Activated CD8-positive, alpha-beta memory T cell treated with anti-CD3 and anti-CD28 coated beads for 1 hour (primary cell): ENCODE data around the gene C5orf22.
"Not testable (repeated sequence)": the region's sequence is repeated elsewhere in the genome, so short reads cannot be mapped to it uniquely, and the experiment has no call there.

ENCODE experiments used
- DNase-seq, 2 donors: peaks; one replicate each; pipeline ENCODE4 v3.0.0-alpha.2; 2020; ENCODE audit warnings: low read depth in 1 of 2; ENCODE audit errors: extremely low read depth in 1 of 2

Gene C5orf22

DNA sequence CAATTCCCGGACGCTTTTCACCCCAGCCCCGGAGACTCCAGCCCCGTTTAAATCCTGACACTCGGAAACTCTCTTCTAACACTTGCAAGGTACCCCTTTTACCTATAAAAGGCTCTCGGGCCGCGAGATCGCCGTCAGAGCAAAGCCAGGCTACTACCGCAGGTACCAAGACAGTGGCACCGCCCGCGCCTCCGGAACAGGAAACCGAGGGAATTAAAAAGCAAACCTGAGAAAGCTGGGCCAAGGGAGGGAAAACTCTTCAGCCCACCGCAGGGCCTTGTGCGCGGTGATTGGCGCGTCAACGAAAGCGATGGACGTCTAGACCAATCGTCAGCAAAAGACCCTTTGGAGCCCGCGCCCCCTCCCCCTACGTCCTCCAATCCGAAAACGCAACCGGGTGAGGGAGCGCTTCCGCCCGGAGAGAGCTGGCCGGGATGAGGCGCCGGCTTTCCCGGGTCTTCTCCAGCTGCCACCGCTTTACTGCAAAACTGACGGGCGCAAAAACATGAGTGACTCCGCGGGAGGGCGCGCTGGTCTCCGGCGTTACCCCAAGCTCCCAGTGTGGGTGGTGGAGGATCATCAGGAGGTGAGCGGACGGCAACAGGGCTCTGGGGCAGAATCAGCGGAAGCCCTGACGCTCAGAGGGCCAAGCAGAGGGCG lies at the start of gene C5orf22, which contains the start of gene DROSHA:
TSS of gene C5orf22 (plus strand) at position 414 of the 660 bp plus-strand sequence. CDS start at position 506, 92 bp downstream.
TSS of gene DROSHA (minus strand) at position 206 of the 660 bp plus-strand sequence. CDS start 3,034 bp downstream, outside the sequence.
- peak; percentile 81 to 82 for DNase-seq

DNA sequence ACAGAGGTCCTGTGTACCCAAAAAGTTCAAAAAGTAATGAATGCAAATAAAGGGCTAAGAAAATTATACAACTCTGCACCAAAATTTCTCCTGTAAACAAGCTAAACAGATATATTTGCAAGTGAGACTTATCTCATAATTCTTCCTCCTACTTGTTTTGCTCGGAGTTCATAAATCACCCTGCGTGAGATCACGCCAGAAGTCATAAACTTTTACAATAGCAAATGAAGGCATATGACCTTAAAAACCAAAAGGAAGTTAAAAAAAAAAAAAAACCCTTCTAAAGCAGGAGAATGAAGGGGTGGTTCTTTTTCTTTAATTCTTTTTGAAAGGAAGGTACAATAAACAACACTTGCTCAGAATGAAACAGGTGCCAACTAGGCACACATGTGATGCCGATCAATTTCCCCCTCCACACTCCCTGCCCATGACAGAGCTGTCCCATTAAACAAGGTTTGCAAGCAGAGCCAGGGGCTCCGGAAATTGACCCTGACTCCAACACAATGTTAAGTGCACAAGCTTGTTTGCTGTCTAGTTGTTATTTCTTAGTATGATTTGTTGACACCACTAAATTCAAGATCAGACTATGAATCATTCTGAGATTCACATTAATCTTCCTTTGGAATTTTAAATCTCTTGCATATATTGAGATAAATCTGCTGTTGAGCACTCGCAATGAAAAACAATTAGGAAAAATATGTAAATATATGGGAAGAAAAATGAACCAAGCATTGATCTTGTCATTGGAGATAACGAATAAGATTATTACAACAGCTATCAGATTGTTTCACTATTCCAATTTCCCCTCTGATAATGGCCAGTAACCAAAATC lies 46.5 kb upstream of the C5orf22 start:
- DNase-seq: no peak

DNA sequence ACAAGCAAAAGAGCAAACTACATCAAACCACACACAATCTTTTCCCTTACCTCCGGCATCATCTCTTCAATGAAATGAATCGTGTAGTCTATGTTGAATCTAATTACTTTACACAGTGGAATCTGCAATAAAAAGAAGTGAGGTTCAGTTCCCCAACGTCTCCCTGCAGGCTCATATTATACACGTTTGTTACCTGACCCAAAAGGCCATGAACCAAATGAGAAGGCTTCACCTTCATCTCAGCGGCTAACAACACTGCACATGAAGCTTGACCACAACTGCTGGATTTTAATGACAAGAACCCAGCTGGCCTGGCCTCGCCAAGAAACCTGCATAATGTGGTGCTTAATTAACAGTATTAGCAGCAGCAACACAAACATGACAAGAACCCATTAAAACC lies 45.7 kb upstream of the C5orf22 start:
- DNase-seq: no peak

DNA sequence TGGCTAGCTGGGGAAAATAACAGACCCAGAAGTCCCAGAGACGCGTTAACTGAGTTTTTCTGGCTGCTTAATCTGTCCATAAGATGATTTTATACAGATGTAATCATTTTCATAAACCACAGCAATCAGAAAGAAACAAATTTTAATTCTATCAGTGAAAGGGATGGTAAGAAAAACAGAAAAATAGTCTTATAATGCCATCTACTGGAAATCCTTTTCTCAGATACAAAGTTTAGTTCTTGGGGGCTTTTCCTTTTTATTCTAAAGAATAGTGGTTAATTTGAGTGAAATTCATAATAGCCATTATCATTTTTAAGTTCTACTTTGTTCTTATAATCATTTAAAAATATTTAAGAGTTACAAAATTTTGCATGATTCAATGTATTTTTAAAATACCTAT lies 44.6 kb upstream of the C5orf22 start:
- no peak for DNase-seq

DNA sequence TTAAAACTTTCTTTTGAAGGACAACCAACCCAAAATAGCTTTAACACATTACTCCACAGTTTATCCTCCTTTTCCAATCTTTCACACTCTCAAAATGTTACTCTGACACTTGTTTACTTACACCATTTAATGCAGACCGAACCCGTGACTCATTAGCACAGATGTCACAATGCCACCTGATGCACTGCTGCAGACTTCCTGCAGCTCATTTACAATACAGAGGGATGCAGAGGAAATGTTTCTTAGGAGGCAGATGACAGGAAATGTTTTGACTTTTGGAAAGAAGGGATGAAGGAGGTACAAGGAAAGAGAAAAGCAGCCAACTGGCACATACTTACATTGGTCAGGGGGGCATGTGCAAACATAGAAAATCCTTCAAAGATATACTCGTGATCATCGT lies 39.2 kb upstream of the C5orf22 start:
- no peak for DNase-seq

DNA sequence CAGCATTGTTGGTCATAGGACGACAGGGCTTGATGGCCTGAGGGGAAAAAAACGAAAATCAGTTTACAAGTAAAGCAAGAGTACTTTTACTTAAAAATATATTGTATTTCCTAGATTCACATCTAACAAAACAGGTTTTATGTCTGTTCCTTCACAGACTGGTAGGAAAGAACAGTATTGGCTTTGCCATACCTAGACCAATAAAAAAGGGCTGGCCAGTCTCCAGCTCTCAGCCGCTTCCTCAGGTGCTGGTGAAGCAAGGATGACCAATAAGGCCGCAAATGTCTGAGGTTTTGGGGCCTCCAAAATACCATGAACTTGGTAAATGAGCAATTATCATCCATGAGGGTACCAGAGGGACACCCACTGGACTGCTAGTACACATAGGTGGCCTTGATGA lies 36.8 kb upstream of the C5orf22 start:
- no peak for DNase-seq

DNA sequence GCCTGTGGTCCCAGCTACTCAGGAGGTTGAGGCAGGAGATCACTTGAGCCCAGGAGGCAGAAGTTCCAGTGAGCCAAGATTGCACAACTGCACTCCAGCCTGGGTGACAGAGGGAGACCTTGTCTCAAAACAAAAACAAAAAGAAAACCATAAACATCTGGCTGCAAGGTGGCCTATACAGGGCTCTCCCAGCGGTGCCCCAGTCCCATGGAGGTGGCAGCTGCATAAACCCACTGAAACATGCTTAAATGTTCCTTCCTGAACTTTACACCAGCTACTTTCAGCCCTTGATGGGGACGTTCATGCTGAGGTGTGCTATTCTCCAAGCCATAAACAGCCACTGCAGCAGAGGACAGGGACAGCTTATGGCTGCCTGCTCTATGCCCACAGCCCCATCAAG lies 35.8 kb upstream of the C5orf22 start:
- no peak for DNase-seq

DNA sequence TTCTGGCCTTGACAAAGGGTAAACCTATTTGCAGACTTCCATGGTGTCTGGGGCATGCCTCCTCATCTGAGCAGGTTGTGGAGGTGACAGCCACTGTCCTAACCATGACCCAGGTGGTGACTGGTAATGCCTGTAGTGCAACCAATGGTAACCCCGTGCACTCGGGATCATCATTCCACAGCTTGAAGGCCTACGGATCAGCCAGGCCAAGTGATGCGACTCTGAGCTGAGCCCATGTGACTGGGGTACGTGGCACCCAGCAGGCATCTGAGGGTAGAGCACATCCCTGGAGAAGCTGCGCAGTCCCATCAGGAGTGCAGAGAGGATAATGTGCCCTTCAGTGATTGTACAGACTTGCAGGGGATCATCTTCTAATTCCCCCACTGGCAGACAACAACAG lies 35.2 kb upstream of the C5orf22 start:
- no peak for DNase-seq

DNA sequence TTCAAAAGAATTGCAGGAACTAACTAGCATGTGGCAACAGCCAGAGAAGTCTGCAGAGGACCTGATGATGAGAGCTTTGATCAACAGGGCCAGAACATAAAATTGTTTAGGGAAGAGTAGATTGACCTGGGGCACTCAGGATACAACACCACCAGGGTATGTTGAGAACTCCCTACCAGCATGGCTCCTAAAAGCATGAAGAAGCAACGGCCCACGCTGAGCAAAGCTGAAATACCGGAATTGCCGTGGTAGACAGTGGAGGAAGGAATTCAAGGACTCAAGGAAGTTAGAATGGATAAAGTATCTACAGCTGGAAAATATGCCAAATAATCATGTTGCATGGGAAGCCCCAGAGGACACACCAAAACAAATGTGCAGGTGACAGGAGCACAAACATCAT lies 31.8 kb upstream of the C5orf22 start:
- no peak for DNase-seq

DNA sequence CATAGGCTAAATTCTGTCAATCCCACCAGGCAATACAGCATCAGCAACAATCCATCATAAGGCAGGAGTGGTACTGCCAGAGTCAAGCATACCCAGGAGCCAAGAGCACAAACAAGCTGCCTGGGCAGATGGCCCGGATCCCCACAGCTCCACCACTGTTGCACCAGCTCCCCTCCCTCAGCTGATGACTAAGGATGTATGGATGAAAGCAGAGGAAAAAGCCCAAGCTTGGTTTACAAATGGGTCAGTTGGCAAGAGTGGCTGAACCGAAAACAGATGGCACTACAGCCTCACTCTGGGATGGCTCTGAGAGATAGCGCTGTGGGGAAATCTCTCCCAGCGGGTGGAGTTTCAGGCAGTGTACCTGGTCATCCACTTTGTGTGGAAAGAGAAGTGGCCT lies 29.6 kb upstream of the C5orf22 start:
- no peak for DNase-seq

DNA sequence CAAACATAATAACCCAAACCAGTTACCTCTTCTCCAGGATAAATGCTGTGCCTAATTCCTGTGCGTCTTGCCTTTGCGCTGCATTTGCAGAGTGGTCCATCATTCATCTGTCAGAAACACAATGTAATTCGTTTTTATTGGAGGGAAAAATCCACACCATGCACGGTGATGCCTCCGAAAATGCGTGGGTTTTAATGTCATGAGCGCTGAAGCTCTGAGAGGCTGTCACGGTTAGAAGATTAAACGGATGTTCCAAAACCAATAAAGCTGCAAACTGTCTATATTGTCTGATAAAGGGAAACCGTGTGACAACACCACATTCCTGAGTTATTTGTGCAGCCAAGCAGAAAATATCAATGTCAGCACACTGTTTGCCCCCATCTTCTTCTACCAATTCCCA lies 27.6 kb upstream of the C5orf22 start:
- no peak for DNase-seq

DNA sequence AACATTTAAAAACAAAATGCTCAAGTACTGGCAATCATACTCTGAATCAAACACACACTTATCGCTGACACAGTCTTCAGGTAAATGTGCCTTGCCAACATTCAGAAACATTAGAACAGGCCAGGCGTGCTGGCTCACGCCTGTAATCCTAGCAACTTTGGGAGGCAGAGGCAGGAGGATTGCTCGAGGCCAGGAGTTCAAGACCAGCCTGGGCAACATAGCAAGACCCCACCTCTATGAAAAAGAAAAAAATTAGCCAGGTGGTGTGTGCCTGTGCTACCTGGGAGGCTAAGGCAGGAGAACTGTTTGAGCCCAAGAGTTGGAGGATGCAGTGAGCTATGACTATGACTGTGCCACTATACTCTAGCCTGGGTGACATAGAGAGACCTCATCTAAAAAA lies 20.8 kb upstream of the C5orf22 start:
- DNase-seq: no peak

DNA sequence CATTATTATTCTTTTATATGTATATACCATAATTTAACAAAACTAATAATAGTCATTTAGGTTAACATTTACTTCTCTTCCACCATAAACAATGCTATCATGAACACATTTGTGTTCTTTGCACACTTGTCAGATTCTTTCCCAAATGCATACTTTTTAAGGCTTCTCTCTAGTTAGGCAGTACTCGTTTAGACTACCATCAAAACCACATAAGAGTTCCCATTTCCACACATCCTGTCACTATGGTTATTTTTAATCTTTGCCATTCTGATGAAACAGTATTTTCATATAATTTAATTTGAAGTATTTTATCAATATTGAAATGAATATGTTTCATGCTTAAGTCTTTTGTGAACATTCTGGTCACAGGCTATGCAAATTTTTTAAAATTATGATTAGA lies 15.3 kb upstream of the C5orf22 start:
- DNase-seq: no peak

DNA sequence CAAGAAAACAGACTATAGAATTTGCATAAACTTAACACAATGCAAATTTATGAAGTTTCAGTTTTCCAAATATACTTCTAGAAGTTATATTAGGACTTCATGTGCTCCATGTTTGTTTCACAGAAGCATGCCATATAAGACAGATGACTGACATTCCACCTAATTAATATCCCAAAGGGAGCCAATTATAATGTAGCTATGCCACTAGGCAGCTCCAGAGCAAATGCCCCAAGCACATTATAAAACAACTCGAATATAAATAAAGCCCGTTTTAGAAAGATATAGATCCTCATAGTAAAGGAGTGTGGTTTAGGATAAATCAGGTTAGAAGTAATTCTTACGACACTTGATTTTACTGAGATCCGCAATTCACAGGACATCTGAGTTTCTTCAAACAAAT lies 9.1 kb upstream of the C5orf22 start:
- DNase-seq: no peak

DNA sequence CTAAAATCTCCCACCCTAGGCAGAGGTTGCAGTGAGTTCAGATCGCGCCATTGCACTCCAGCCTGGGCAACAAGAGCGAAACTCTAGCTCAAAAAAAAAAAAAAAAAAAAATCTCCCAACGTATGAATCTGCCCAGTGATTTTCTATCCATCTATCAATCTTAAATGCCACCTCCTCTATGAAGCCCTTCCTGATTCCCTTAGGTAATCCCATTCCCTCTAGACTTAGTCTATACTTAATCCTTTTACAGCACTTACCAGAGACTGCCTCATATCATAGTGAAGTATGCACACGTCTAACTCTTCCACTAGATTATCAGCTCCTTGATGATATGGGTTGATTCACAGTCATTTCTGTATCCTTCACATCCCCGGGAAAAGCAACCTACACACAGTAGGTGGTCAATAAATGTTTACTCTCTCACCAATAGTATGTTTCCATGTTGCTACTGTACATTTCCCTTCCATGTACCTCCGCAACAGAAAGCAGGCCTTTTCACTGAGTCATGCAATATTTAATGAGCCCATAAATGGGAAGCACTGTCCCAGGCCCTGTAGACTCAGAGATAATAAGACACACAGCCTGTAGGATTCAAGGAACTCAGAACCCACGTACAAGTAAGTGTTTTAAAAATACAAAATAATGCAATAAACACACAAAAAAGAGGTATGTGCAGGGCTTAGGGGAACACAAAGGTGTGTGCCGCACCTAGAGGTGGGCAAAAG lies 1.4 kb upstream of the C5orf22 start:
- no peak for DNase-seq

DNA sequence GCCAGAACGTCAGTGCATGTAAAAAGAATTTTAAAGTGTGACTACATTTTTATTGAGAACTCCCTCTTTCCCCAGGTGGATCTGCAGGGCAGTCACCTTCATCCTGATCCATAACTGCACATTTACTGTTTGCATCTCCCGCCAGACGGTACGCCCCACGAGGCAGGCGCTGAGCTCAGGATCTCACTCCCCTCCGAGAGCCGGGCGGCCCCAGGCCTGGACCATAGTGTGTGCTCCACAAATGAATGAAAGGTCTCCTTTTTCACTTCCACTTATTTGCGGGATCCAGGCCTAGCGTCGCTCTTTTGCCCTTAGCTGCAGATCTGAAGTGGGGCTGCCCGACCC lies 586 bp upstream of the C5orf22 start:
- DNase-seq: no peak

DNA sequence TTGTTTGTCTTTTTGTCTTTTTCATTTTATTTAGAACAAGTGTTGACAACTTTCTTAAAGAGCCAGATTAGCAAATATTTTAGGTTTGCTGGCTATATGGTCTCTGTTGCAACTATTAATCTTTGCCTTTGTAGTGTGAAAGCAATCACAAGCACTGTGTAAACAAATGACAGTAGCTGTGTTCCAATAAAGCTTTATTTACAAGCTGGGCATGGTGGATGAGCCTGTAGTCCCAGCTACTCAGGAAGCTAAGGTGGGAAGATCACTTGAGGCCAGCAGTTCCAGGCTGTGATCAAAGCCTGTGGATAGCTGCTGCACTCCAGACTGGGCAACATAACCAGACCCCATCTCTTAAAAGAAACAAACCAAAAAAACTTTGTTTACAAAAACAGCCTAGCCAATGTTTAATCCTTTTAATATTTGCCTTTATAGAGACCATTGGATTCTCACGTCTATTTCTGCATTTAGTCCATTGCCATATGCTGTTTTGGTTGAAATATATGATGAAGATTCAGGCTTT lies 2.5 kb downstream of the C5orf22 start:
- DNase-seq: no peak

DNA sequence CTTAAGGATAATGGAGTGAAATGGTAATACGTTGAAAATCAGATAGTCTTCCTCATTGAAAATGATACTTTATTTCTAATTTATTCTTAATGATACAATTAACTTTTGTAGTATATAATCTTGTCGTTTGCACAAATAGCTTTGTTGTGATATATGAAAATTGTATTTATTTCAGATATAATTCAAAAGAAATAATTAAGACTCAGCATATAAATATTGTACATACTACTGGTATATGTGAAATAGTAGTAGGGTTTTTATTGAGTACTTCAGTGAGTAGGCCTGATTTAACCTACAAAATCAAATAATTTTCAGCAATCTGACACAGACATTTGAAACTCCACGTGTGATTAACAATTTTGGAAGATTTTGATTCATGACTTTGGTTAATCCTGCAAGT lies 4.8 kb downstream of the C5orf22 start:
- no peak for DNase-seq

DNA sequence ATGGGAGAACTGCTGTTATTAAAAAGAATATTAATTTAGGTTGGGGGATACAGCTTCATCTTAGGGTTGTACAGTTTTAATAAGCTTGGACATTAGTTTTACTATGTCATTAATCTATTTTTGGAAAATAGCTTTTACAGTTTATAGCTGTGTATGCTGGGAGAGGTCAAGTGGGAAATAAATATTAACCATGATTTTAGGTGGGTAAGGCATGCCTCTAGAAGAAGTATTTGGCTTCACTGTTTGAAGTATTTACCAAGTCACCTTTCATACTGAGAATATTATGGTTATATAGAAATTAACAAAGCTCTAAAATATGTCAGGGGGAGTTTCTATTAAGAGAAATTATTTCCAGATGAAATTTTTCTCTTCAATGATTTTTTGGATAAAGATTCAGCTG lies 5.2 kb downstream of the C5orf22 start:
- DNase-seq: no peak

DNA sequence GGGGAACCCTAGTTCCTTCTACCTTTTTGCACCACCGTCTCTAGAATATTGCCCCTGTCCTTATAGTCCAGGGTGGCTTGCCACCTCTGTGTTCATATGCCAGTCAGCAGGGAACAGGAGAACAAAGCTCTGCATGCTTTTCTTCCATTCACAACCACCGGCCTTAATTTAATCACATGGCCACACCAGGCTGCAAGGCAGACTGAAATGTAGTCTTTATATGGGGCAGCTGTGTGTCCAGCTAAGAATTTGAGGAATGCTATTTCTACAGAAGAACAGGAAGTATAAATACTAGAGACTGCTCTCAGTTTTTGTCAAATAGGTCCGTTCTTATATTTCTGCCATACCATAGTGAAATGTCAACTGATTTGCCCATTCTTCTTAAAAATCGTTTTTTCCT lies 5.8 kb downstream of the C5orf22 start:
- DNase-seq: no peak

DNA sequence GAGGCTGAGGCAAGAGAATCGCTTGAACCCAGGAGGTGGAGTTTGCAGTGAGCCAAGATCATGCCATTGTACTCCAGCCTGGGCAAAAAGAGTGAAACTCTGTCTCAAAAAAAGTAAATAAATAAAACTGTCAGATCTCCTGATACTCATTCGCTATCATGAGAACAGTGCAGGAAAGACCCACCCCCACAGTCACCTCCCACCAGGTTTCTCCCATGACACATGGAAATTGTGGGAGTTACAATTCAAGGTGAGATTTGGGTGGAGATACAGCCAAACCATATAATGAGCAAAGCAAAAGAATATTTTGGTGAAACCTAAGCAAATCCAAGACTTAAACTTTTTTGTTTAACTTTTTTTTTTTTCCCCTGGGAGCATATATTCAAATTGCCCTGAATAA lies 17.0 kb downstream of the C5orf22 start:
- DNase-seq: not testable (repeated sequence)

DNA sequence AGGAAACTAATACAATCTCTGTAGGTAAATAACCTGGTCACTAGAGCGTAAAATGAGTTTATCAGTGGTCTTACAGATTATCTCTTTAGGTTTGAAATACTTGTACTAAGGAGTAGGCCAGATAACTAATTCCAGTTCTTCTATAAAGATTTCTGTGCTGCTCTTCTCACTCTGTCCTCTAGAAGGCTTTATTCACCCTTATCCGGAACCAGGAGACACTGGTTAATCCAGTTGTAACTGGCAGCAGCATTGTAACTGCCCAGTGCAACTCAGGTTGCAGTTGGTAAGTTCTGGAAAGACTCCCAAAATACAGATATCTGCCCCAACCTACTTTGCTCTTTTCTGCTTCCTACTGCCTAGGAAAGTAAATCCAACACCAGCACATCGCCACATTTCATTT lies 19.8 kb downstream of the C5orf22 start:
- no peak for DNase-seq
